ENCODE measurements around the gene SFT2D1. TPM values are rescaled to one million over a fixed set of nuclear protein-coding genes. Genes with fewer than 3 reads are reported as not detected.

Gene SFT2D1
- total and polyA plus RNA-seq, 2 of the 4 experiments (the other 2 are of a cell fraction), result 10.2 to 45.8 TPM

GRCh38 chr6:166310634-166311033 lies 31.7 kb downstream of the SFT2D1 start:
- Histone ChIP-seq H4K5ac (ENCODE audit: low read depth, low read length) (no peak overlapping the region), H3K27ac (ENCODE audit: insufficient read depth, low read length) (no peak overlapping the region), H3K4me1 (ENCODE audit: control insufficient read depth, insufficient read depth, low read length) (no peaks in the 10 kb centered on the region; the same call in 1 of the 2 replicates), H3K4me3 (ENCODE audit: insufficient read depth, low read depth, low read length) (no peak overlapping the region), H4K91ac (ENCODE audit: insufficient read depth, low read depth, low read length) (no peak overlapping the region), H3K36me3 (ENCODE audit: control insufficient read depth, insufficient read depth, low read length) (no peaks in the 10 kb centered on the region), H2BK20ac (ENCODE audit: low read depth, low read length) (no peak overlapping the region), H3K14ac (replicated peaks; ENCODE audit: low read depth, low read length) (no peak overlapping the region), H2AFZ (replicated peaks; ENCODE audit: low read length, poor library complexity) (no peak overlapping the region), H3K4me2 (ENCODE audit: low read depth, low read length) (no peak overlapping the region), H2BK5ac (ENCODE audit: low read depth, low read length, poor library complexity, severe bottlenecking) (no peak overlapping the region), H3K18ac (ENCODE audit: low read depth, low read length) (no peak overlapping the region), H2AK5ac (ENCODE audit: low read depth, low read length) (no peak overlapping the region), H4K8ac (ENCODE audit: low read depth in 2 of 2, low read length in 2 of 2) (no peak overlapping the region), H3K4ac (ENCODE audit: low read depth, low read length) (no peak overlapping the region), H3K79me1 (ENCODE audit: low read depth in 1 of 2, low read length in 2 of 2) (no peaks in the 10 kb centered on the region), H3K27me3 (ENCODE audit: control insufficient read depth, insufficient read depth, low read length) (peaks cover 45% of the 10 kb centered on the region), H2BK120ac (ENCODE audit: low read depth, low read length) (no peak overlapping the region), H2AK9ac (replicated peaks; ENCODE audit: low read depth, low read length, poor library complexity) (no peak overlapping the region), H3K9me3 (ENCODE audit: control insufficient read depth, insufficient read depth, low read length) (no peaks in the 10 kb centered on the region), H4K20me1 (ENCODE audit: insufficient read depth, low read length) (no peaks in the 10 kb centered on the region), H3K9me1 (ENCODE audit: insufficient read depth, low read length) (no peaks in the 10 kb centered on the region), H3K9ac (ENCODE audit: low read depth, low read length) (no peak overlapping the region), H3K23ac (ENCODE audit: low read depth, low read length) (no peak overlapping the region), H2BK15ac (ENCODE audit: low read depth, low read length) (no peak overlapping the region), H3K56ac (ENCODE audit: extremely low read depth, insufficient read depth, low read length) (no peak overlapping the region)
- no peak for ATAC-seq (ENCODE audit: low read depth)
- no TSS peak for BruUV-seq (replicated peaks)
- in situ Hi-C loops (cut with MboI; ENCODE audit: low sequenced_read_pairs) (no loop called here), intact Hi-C loops (cut with micrococcal nuclease) (no loop called here), dilution Hi-C loops (cut with HindIII; ENCODE audit: low sequenced_read_pairs, unreplicated experiment) (no loop called here)
- WGBS, 2 experiments (ENCODE audit: extremely low coverage in 2 of 2, insufficient read length in 1 of 2), result 87% methylated on average over 5 of the region's 12 CpGs; no CpG with 5 or more reads in 1 of the 2 experiments
- TF ChIP-seq NFE2L2 (IDR thresholded peaks at IDR 0.05; ENCODE audit: low read depth, low read length) (no peak), MAFK (IDR thresholded peaks at IDR 0.05; ENCODE audit: low read depth, low read length) (no peak), POLR2A (IDR thresholded peaks at IDR 0.05; ENCODE audit: low read depth, low read length) (no peak), MXI1 (IDR thresholded peaks at IDR 0.05; ENCODE audit: borderline replicate concordance, low read depth, low read length) (no peak), RAD21 (IDR thresholded peaks at IDR 0.05; ENCODE audit: low read length) (no peak), FOS (IDR thresholded peaks at IDR 0.05; ENCODE audit: low read depth, low read length) (no peak), CHD1 (IDR thresholded peaks at IDR 0.05; ENCODE audit: low read depth, low read length) (no peak), BHLHE40 (IDR thresholded peaks at IDR 0.05; ENCODE audit: low read depth, low read length) (no peak), CEBPB (IDR thresholded peaks at IDR 0.05; ENCODE audit: low read depth, low read length) (no peak)
- TF ChIP-seq, protein P1, sequence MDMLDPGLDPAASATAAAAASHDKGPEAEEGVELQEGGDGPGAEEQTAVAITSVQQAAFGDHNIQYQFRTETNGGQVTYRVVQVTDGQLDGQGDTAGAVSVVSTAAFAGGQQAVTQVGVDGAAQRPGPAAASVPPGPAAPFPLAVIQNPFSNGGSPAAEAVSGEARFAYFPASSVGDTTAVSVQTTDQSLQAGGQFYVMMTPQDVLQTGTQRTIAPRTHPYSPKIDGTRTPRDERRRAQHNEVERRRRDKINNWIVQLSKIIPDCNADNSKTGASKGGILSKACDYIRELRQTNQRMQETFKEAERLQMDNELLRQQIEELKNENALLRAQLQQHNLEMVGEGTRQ (IDR thresholded peaks at IDR 0.05; ENCODE audit: low read depth, low read length), result no peak
- DNase-seq, result no peak
- CTCF ChIA-PET, result interaction anchor here (0.5 to 1.6 kb wide), 3 partner anchors 16 to 278 kb away, joined by 3 to 6 read pairs (median 3); no protein-coding TSS in a partner anchor
- POLR2A ChIA-PET (ENCODE audit: unreplicated experiment), result no interaction called here
